GM12873 (cell line): Measurements from ENCODE around the gene EPHA4.

Experiments
- CTCF ChIP-seq: IDR thresholded peaks from 2 replicates; pipeline ENCODE4 v1.5.1; 2012; ENCODE audit warnings: low read depth, mild to moderate bottlenecking, moderate library complexity, low read length, control low read depth; ENCODE audit not compliant: insufficient read depth; ENCODE audit errors: missing control alignments

Gene EPHA4

DNA sequence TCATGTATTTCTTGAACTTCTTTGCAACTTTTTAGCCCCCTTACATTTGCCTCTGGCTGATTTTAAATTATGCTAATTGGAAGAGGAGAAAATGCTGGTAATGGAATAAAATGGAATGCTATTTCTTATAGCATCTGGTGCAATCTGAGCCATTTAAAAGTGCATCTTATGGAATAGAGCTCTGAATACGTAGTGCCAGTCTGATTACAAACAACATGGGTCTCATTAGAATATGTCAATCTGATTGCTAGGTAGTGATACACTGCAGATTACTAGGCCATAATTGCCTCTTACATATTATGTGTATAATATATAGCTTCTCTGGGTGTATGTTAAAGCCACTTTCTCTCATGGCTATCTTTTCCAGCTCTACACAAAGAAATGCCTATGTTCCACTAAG lies 159.1 kb downstream of the EPHA4 start:
- TF ChIP-seq CTCF: no peak

DNA sequence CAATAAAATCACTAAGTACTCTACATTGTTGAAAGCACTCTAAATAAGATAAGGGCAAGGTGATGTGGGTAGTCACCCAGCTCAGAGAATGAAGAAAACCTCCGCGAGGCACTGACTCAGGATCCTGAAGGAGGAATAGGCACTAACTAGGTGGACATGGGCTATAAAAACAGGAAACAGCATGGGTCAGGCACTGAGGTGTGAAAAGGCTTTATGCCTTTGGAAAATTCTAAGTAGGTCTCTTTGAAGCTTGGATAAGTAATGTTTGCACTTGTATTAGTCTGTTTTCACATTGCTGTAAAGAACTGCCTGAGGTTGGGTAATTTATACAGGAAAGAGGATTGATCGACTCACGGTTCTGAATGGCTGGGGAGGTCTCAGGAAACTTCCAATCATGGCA lies 161.6 kb downstream of the EPHA4 start:
- TF ChIP-seq CTCF: no peak

GRCh38 chr2:221407765-221408164 lies 164.3 kb downstream of the EPHA4 start:
- TF ChIP-seq CTCF: no peak

DNA sequence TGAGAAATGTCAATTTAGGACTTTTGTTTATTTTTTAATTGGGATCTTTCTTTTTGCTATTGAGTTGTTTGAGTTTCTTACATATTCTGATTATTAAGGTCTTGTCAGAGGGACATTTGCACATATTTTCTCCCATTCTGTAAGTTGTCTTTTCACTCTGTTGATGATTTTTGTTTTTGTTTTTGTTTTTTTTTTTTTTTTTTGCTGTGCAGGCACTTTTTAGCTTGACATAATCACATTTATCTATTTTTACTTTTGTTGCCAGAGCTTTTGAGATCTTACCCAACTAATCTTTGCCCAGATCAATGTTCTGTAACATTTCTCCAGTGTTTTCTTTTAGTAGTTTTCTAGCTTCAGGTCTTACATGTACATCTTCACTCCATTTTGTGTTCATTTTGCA lies 166.6 kb downstream of the EPHA4 start:
- no peak for TF ChIP-seq CTCF

GRCh38 chr2:221402072-221402471 lies 170.0 kb downstream of the EPHA4 start:
- TF ChIP-seq CTCF: no peak

GRCh38 chr2:221400411-221400810 lies 171.7 kb downstream of the EPHA4 start:
- no peak for TF ChIP-seq CTCF

DNA sequence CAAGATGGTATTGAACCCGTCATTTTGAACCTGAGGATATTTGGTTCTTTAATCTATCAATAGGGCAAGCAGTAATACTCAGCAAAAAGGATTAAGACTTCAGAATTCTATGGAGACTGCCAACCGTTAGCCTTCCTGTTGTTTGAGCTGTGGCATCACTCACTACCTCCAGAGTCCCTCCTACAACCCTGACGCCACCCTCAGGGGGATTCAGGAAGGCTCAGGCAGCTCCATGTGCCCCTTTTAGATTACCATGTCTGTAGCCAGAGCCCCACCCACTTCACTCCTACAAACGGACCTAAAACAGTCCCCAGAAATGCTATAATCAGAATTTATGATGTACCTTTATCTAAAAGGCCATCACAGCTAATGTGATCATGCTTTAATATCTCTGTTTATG lies 172.9 kb downstream of the EPHA4 start:
- no peak for TF ChIP-seq CTCF

GRCh38 chr2:221397187-221397586 lies 174.9 kb downstream of the EPHA4 start:
- no peak for TF ChIP-seq CTCF
